OCI-M1 (cell line): ENCODE results near the gene PLA2G4A.

Experiments used
- DNase-seq: peaks from one replicate; lab custom pipeline; 2025; lab: John Stamatoyannopoulos, UW

The PLA2G4A gene

DNA sequence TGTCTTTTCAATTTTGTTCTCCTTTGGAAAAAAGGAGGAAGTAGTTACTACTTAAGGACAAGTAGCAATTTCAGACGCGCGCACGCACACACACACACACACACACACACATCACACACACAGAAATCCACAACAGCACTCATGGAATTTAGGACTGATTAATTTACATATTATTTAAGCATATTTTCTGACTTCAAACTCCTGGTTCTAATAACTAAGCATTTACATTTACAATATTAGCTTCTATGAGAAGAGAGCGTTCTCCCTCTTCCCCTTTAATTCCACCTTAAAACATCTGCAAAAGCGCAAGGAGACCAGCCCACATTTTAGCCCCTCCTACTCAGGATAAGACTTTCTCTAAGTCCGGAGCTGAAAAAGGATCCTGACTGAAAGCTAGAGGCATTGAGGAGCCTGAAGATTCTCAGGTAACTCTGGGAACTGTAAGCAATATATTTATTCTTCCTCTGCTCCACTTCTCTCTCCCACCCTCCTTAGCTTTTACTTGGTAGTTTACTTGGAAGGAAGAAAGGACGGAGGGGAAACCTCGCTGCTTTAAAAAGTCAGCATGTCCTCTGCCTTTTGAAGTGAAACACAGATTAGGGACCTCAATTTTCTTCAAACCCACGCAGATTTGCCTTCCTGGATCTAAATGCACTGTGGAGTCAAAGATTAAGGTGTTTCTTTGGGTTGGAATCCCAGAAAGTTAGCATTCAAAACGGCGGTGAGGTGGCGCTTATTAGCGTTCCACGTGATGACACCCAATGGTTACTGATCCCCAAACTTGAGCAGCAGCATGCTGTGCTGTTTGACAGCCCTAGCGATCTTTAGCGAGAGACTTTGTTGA lies at the start of gene PLA2G4A:
Gene PLA2G4A (plus strand): TSS at position 339 of the 844 bp plus-strand sequence. CDS start 25,406 bp downstream, outside the sequence.
- peak; percentile 94 for DNase-seq

DNA sequence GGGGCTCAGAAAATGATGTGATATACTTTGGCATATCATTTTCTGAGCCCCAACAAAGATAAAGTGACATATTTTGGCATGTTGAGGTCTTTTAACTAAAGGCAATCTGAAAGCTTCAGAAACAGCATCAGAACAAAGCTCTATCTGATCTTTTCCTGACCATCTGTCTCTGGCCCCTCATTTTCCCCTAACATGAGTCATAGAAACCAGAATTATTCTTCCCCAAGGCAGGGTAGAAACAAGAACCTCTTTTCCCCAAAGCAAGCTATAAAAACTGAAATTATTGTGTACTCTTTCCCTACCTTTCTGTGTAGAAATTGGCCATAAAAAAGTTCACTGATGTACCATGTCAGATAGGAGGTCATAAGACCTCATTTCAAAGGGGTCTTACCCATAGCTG lies 48.7 kb upstream of the PLA2G4A start:
- DNase-seq: peak; percentile 49

DNA sequence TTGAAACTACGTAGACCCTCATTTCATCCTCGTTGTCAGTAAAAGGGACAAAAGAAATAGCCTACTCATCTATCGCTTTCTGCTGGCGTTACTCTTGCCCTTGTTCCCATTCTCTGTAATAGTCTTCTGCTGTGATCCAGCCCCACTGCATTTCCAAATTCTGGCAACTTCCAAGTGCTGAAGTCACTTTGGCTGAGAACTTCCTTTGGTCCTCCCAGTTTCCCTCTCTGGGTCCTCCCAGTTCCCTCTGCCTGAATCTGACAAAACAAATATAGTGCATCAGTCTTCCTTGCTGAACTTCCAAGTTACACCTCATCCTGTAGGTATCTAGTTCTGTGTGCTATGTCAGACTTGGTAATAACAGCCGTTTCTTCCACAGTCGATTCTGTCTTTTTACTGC lies 47.0 kb upstream of the PLA2G4A start:
- DNase-seq: no peak

DNA sequence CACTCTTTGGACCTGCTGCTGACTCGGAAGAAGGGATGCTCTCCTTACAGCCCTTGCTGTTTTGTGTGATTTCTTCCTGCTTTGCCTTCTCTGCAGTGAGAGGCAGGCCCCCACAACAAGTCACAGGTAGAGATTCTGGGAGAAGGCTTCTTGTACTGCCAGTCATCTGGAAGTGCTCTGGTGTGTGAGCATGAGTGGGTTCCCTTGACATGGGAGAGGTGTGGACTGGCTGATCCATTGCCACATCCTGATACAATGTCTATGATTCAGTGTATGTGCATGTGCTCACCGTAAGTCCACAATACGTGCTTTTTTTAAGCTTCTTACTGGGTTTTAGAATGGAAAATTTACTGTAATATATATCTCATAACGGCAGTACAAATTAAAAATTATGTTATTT lies 46.0 kb upstream of the PLA2G4A start:
- DNase-seq: no peak

DNA sequence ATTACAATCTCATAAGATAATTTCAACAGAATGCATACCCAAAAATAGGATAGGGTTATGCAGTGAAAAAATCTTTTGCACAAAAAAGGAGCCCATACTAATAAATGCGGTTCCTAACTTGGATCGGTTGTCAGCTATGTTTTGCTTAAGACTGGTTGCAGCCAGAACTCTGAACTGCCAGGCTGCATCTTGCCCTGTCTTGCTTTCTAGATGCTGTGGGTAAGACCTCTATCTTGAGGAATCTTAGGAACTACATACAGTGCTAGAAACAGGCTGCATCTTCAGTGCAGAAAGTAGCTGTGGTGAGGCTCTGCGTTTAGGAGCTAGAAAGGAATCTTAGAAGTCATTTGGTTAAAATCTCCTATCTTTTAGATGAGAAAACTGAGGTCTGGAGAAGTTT lies 45.6 kb upstream of the PLA2G4A start:
- DNase-seq: no peak

DNA sequence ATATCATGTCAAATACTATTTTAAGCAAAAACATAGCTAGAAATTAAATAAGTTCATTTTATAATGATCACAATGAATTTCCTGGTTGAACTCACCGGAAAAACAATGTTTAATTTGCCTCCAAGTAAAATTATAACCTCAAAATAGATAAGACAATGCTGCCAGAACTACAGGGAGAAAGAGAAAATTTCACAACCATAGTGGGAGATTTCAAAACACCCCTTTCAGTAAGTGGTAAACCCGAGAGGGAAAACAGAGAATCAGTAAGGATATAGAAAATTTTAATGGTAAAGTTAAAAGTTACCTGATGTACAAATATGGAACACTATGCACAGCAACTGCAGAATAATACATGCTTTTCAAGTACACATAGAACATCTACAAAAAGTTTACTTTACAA lies 43.2 kb upstream of the PLA2G4A start:
- DNase-seq: peak; percentile 39

DNA sequence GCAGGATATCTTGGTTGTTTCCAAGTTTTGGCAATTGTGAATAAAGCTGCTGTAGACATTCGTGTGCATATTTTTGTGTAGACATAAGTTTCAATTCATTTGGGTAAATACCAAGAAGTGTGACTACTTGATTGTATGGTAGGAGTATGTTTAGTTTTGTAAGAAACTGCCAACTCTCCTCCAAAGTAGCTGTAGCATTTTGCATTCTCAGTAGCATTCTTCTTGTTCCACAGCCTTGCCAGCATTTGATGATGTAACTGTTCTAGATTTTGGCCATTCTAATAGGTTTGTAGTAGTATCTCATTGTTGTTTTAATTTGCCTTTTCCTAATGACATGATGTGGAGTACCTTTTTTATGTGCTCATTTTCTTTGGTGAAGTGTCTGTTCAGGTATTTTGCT lies 38.6 kb upstream of the PLA2G4A start:
- no peak for DNase-seq

DNA sequence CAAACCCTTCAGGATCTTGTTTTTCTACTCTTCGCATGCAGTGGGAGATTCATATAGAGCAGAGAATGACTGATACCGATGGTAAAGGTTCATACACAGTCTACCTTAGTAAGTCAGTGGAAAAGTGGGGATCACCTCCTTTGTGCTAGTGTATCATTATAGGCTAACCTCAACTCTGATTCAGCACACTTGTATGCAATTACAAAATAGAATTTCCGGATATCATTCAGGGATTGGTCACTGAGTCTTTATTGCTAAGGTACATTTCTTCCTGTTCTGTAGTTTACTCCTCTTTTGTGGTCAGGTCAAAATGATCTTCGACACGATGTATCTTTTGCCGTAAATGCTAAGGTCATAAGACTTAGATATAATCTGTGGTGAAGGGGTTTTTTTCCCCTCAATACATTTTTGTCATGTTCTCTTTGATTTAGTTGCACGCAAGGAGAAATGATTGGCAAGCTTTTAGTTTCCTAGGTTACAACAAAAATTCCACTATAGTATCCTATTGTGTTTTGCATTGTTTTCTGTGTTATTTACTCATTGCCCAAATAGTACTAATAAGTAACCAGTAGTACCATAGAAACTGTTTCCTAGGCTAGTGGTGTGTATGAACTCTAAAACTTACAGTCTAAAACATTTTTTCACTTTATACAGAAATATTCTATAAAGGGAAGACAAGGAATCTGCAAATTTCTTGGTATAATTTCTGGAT lies 35.7 kb upstream of the PLA2G4A start:
- DNase-seq: no peak

DNA sequence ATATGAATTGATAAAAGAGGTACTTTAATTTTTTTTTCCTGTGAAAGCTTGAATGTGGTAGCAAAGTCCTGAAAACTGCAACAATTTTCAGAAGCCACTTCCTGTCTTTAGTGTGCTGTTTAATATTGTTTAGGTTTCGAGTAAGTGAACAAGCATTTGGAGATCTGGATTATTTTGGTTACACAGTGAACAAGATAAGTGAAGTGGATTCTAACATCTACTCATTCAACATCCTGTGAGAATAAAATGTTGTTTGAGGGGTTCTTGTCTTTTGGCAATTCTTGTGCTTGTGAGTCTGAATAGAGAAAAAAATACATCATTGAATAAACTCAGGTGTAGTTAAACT lies 35.2 kb upstream of the PLA2G4A start:
- no peak for DNase-seq

DNA sequence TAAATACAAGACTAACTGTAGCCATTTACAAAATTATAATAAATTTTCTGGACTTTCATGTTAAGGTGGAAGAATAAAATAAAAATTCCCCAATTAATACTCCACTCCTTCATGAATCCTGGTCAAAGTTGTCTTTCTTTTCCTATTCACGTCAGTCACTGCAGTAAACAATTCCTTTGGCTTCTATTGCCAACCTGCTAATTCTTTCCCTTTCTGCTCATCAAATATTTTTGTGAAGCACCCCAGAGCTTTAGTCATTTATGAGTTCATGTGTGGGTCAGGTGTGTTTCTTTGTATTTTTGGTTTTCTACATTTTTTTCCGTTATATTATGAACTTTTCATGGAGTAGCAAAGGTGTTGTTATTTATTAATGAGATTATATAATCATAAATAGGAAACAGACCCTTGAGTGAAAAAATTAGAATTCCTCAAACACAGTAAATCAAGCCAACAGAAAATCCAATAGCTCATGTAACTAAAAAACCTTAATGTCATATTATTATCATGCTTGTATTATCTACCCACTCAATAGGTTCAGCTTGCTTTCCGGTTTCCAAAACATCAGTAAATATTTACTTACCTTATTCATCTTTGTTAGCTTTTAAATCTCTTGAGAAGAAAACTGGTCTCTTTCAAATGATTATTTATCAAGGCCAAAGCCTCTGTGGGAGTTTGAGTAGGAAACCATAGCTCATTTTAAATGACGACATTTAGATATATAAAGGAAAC lies 29.6 kb upstream of the PLA2G4A start:
- no peak for DNase-seq

DNA sequence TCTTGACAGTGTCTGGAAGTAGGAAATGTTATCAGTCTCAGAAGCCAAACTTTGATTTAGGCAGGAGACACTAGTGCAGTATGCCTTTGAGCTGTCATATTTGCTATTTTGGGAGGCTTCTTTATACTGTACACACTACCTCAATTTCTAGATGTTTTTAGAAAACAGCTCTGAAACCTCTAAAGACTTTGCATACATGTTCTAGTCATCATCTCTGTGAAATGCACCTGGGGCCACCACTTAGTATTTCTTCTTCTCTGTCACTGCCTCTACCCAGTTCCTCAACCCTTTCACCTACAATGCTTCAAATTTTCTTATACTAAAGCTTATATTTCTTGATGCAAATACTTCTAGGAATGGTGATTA lies 29.1 kb upstream of the PLA2G4A start:
- DNase-seq: no peak

DNA sequence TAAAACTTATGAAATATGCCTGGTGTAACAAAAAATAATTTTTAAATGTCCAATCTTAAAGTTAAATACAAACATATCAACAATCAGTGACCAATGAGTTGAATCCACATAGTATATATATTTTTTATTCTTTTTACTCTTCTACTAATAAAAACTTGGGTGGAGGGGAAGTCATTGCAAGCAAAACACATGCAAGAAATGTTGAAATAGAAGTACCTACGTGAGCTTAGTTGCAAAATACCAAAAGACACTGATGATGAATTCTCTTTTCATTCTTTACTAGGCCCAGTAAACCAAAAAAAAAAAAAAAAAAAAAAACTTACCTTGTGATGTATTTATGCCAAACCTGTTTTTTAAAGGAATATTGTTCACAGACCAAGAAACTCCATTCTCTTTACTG lies 26.4 kb upstream of the PLA2G4A start:
- no peak for DNase-seq

DNA sequence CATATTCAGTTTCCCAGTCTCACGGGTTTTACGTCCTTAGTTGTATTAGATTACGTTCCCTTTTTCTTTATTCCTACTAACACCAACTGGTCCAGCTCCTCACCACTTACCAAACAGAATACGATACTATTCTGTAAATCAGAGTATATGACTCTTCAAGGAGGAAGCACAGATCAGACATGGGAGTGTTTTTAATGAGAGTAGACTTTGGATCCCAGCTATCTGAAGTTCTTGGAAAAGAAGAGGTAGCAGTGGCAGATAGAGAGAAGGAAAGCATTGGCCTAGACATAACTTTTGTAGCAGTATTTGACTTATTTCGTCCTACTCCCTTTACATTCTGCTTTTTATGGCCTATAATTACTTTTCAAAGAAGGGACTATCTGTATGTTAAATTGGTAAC lies 24.1 kb upstream of the PLA2G4A start:
- DNase-seq: no peak

DNA sequence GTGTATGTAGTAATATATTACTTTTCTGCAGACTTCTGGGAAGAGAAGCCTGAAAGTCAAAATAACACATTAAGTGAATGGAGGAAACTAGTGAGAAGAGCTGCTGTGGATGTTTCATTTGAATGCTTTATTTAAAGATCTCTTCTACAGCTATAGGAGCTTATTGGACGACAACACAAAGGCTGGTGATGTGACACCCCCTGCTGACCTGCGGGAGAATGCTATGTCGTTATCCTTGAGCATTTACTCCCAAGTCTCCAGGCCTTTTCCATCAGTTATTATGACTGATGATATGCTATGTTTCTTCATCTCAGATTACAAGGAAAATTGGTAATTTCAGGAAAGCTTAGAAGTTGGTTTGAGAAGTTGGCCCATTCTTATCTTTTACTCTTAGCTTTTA lies 22.3 kb upstream of the PLA2G4A start:
- peak; percentile 64 for DNase-seq

DNA sequence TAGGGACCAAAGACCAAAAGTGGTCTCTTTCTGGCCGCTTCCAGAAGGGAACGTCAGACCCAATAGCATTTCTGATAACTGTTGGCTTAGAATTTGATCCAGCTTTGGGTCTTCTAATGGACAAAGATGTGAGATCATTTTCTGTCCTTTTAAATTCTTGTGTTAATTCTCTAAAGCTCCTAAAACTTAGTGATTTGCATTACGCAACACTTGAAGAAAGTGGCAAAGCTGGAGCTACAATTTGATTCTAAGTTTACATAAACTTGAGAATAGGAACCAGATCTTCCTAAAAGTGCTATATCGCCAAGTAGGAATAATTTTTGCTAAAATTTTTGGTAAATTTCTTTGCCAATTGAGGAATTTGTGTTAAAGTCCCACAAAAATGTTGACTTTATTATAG lies 21.6 kb upstream of the PLA2G4A start:
- DNase-seq: no peak

DNA sequence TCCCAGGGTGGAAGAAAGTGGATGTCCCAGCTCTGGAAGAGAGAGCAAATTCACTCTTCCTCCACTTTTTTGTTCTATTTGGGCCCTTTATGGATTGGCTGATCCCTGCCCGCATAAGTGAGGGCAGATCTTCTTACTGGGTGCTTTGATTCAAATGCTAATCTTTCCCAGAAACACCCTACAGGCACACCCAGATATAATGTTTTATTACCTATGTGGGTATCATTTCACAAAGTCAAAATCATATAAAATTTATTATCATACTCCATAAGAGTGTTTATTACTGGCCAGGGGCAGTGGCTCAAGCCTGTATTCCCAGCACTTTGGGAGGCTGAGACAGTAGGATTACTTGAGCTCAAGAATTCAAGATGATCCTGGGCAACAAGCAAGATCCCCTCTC lies 16.9 kb upstream of the PLA2G4A start:
- no peak for DNase-seq

DNA sequence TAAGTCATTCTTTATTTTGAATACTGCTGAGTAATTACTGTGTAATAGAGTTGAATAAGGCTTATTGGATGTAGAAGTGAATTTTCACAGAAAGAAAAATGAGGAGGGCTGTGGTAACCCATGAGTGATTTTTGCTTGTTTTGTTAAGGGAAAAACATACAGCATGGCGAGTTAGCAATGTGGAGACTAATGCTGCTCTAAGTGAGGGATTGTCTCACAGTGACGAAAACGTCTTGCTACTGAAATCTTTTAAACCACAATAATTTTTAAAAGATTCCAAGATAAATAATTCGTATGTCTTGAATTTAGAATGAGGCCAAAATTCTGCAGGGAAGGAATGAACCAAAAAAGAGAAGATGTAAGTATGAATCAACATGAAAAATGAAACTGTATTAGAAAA lies 16.2 kb upstream of the PLA2G4A start:
- DNase-seq: no peak

DNA sequence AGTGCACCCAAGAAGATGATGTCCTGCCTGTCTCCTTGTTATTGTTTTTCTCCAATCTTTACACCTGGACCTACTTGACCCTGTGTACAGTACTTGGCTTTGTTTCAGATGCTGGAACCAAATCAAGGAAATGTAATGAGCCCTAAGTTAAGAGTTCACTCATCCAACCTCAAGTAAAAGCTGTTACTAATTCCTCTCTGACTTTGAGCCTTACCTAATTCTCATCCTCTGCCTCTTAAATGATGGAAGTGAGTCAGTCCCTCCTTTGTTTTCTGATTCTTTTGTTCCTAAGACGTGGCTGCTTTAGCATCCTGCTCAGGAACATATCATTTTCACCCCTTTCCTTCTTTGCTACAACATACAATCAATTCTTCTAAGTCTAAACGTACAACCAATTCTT lies 15.3 kb upstream of the PLA2G4A start:
- DNase-seq: no peak

DNA sequence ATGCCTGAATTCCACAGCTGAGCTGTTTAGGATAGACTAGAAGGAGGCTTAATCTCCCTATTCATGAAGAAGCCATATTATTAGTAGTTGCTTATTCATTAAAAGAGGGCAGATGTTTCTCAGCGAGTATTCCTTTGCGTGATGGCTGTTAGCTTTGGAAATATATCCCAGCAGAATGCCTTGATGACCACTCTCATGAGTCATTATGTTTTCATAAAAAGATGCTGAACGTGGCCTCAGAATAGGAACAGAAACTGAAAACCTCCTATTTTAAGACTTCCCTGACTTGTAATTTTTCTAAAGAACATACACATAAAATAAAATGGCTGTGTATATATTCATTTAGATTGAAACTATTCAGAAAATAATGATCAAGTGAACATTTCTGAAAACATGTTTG lies 9.6 kb upstream of the PLA2G4A start:
- DNase-seq: no peak

DNA sequence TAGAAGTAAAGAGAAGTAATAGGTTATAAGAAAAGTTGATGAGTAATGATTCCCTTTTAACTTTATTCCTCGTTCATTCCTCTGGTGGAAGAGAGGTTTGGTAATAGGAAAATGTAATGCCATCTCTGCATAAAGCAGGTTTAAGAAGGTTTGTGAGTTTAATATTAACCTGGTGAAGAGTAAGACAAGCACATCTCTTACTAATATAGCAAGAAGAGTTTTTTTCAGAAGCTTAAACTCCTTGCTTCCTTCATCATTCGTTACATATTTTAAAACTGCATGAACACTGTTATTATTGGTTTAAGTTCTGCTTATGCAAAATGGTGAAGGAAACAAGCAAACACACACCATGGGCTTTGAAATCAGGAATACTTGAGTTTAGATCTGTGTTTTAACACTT lies 9.2 kb upstream of the PLA2G4A start:
- DNase-seq: no peak

DNA sequence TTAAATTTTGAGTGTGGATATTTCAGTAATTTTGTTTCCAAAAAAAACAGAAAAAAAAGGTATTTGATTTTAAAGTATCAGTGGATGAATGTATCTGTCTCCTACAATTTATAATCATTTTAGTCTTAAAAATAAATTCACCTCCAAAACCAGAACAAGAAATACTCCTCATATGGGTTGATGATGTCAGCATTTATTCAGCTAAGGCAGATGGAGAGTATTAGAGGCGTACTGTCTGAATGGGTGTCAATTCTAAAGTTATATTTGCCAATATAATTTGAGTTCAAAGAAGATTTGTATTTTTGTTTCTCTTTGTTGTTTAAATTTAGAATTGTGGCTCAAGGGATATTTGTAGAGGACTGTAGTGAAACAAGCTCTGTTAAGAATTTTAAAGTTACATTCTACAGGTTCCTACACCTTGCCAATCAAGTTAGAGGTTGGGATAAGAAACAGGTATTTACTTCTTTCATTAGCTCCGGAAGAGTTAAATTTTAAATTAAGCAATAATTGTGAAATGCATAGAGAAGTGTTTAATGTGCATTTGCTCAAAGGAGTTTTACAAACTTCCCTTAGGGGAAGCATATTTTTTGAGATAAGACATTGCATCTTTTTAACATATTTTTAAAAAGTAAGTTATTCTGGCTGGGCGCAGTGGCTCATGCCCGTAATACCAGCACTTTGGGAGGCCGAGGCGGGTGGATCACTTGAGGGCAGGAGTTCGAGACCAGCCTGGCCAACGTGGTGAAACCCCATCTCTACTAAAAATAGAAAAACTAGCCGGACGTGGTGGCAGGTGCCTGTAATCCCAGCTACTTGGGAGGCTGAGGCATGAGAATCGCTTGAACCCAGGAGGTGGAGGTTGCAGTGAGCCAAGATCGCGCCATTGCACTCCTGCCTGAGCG lies 1.2 kb downstream of the PLA2G4A start:
- peak; percentile 80 for DNase-seq

DNA sequence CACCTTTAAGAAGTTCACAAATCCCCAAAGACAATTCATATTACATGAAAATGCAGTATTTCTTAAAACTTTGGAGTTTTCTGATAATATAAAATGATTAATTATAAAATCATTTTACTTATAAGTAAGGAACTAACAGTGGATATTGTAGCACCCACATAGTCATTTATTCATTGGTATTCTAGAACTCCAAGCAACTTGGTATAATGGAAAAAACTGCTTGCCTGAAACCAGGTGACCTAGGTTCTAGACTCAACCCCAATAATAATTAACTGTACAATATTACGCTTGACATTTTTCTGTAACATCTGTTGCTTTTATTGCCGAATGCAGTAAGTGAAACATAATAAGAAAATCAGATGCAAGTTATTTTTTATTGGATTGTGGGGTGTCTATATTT lies 2.4 kb downstream of the PLA2G4A start:
- no peak for DNase-seq
